Posterior vena cava (tissue), 2 donors: ENCODE results near the gene TRPV4. TPM values are rescaled to one million over a fixed set of nuclear protein-coding genes. Genes with fewer than 3 reads are reported as not detected.

ENCODE experiments used
- DNase-seq: peaks from one replicate; pipeline ENCODE4 v3.0.0-alpha.2; 2020; ENCODE audit warnings: low spot score
- intact Hi-C, 2 donors: fragments of 100-400 bp; cut with DNase I; formaldehyde crosslinking; loops; one replicate each; pipeline versions ENCODE4 v1.14.1 to v1.14.2; 2022 to 2023
- total RNA-seq, 2 donors: library from RNA; stranded (reverse); fragmentation: NEBNext Ultra II Directional; extraction: Animal tissue kit (Norgen Biotek cat#: 25700); gene quantifications; one replicate each; pipeline ENCODE4 v1.2.1, GENCODE V29; 2021
- donor health status: DM: yes; HTN: yes; CAD: no.
- donor health status: DM: yes; HTN: yes; CAD: no.

Gene TRPV4
- total RNA-seq, 2 donors from 2014 or later, result 1.1 to 2.0 TPM

DNA sequence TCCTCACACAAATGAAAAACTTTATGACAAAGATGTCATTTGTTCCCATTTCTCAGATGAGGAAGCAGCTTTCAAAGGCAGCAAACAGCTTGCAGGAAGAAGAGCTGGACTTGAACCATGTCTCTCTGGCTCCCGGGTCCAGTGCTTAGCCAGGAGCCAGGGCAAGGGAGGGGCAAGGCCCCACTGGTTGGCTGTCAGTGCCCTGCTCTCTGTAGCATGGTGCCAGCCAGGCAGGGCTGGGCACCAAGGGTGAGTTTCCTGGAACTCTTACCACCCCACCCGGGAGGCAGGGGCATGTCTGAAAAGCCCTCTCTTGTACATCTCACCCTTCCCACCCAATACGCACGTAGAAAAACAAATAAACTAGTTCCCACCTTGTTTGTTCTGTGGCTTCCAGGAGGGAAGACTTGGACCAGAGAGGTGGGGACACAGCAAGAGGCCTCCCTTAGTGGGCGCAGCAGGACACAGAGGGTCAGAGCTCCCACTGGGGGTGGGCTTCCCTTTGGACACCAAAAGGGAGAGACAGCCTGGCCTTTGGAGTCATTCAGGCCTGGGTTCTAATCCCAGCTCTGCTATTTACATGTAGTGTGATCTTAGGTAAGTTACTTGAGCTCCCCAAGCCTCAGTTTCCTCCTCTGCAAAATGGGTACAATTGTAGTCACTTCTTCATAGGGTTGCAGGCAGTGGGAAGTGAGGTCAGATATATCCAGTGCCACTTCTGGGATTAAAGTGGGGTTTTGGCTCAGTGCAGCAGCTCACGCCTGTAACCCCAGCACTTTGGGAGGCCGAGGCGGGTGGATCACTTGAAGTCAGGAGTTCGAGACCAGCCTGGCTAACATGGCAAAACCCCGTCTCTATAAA is 17.2 kb downstream of the TRPV4 start:
- no peak for DNase-seq
- intact Hi-C loops, result no loop called here

DNA sequence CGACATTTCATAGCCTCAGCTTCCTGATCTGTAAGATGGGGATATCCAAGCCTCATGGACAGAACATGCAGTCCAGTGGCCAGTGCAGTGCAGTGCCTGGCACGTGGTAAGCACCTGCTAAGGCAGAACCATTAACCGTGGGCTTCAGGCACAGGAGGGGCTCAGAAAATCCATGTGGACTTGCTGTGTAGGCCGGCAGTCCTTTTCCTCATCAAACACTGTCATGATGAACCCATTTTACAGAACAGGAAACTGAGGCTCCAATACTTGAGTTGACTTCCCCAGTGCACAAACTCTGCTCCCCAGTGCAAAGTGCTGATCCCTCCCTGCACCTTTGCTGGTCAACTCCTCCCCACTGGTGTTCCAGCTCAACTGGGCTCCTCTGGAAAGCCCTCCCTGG is 18.0 kb downstream of the TRPV4 start:
- DNase-seq, result no peak
- intact Hi-C loops, result no loop called here

DNA sequence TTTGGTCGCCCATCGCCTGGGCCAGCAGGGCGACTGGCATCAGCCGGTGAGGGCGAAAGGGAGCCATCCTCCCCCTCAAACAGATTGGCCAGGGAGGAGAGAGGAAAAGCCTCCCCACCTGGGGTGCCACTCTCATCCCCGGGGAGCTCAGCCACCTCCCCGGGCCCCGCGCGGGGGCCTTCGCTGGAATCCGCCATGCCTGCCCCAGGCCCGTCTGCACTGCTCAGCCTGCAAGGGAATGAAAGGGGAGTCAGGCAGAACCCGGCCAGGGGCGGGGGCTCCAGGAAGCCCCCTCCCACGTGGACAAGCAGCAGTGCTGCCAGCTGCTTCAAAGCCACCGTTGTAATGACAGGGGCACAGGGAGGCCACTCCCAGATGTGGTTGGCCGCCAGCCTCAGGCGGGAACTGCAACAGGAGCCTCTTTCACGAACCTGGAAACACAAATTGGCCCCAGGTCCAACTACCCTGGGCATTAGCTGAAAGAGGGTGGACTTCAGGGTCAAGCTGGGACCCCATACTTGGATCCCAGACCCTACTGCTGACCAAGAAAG is 18.5 kb downstream of the TRPV4 start:
- intact Hi-C loops, result no loop called here
- no peak for DNase-seq

DNA sequence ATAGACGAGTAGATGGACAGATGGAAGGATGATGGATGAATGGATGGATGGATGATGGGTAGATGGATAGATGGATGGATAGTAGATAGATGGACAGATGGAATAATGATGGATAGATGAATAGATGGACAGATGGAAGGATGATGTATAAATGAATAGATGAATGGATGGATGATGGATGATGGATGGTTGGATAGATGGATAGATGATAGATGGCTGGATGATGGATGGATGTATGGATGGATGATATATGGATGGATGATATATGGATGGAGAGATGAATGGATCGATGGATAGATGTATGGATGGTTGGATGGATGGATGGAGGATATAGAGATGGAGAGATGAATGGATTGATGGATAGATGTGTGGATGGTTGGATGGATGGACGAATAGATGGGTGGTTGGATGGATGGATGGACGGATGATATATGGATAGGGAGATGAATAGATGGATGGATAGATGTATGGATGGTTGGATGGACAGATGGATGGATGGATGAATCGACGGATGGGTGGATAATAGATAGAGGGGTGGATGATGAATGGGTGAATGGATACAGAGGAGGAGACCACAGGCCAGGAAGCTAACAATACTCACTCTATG is 19.3 kb downstream of the TRPV4 start:
- intact Hi-C loops, result no loop called here
- DNase-seq, result no peak

DNA sequence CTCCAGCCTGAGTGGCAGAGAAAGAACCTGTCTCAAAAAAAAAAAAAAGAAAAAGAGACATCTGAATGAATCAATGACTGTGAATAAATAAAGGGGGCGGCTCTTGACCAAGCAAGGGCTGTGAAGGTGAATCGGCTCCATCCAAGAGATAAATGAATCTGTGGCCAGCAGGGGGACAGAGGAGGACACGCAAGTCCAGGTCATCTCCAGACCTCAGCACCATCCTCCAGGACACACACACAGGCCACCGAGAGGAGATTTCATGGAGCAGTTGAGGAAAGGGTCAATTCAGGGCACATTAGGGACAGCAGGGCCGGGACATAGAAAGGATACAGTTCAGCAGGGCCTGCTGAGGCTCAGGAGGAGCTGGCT is 21.6 kb downstream of the TRPV4 start:
- no peak for DNase-seq
- intact Hi-C loops, result no loop called here

DNA sequence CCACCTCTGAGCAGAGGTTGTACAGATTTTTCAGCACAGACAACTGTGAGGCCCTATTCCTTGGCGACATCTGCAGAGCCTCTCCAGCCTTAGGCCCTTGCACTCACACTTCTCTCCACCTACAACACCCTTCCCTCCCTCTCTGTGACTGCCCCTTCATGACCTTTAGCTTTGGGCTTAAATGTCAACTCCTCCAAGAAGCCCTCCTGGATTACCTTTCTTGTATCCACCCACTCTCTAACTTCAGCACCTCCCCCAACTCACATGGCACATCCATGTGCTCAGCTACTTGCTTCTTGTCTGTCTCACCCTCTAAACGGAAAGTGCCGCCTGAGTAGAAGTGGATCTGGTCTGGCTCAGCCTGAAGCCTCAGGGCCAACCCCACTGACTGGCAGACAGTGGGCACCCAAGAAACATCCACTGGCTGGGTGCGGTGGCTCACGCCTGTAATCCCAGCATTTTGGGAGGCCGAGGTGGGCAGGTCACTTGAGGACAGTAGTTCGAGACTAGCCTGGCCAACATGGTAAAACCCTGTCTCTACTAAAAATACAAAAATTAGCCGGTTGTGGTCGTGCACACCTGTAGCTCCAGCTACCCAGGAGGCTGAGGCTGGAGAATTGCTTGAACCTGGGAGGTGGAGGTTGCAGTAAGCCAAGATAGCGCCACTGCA is 22.1 kb downstream of the TRPV4 start:
- intact Hi-C loops, result no loop called here
- DNase-seq, result no peak

DNA sequence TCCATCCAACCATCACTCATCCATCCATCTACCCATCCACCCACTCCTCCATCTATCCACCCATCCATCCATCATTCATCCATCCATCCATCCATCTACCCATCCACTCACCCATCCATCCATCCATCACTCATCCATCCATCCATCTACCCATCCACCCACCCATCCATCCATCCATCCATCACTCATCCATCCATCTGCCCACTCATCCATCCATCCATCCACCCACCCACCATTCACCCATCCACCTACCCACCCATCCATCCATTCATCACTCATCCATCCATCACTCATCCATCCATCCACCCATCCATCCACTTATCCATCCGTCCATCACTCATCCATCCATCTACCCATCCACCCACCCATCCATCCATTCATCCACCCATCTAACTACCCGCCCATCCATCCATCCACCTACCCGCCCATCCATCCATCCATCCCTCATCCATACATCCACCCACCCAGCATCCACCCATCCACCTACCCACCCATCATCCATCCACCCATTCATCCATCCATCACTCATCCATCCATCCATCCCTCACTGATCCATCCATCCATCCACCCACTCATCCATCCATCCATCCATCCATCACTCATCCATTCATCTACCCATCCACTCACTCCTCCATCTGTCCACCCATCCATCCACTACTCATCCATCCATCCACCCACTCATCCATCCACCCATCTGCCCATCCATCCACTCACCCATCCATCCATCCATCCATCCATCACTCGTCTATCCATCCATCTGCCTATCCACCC is 24.1 kb downstream of the TRPV4 start:
- intact Hi-C loops, result loop anchor here (10.0 kb wide), 2 partner anchors 66 to 76 kb away; partner anchors contain the start of gene GLTP (in 1 of the 2)
- DNase-seq, result no peak

DNA sequence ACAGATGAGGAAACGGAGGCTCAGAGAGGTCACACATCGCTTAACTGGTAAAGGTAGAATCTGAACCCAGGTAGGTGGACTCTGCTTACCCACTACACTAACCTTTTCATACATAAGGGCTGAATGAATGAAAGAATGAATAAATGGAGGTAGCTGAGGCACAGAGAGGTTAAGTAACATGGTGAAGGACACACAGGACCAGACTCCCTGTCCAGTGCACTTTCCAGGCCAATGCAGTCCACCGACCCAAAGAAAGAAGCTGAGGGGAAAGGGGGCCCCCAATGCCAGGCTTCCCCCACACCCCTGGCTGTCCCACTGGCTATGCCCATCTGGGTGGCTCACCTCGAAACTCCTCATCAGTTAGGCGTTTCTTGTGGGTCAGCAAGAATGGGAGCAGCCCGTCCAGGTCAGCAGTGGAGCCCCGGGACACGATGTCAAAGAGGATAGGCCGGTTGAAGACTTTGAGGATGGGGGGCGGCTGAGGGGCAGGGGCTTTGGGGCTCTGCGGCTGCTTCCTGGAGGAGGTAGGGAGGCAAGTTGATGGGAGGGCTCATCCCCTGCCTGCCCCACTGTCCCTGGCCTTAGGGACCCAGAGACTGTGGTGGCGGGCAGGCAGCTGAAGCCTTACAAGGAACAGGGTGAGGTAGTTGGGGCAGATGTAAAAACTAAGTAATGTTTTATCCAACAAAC is 25.1 kb downstream of the TRPV4 start:
- intact Hi-C loops, result loop anchor here (10.0 kb wide), 2 partner anchors 67 to 77 kb away; partner anchors contain the start of gene GLTP (in 1 of the 2)
- DNase-seq, result no peak

DNA sequence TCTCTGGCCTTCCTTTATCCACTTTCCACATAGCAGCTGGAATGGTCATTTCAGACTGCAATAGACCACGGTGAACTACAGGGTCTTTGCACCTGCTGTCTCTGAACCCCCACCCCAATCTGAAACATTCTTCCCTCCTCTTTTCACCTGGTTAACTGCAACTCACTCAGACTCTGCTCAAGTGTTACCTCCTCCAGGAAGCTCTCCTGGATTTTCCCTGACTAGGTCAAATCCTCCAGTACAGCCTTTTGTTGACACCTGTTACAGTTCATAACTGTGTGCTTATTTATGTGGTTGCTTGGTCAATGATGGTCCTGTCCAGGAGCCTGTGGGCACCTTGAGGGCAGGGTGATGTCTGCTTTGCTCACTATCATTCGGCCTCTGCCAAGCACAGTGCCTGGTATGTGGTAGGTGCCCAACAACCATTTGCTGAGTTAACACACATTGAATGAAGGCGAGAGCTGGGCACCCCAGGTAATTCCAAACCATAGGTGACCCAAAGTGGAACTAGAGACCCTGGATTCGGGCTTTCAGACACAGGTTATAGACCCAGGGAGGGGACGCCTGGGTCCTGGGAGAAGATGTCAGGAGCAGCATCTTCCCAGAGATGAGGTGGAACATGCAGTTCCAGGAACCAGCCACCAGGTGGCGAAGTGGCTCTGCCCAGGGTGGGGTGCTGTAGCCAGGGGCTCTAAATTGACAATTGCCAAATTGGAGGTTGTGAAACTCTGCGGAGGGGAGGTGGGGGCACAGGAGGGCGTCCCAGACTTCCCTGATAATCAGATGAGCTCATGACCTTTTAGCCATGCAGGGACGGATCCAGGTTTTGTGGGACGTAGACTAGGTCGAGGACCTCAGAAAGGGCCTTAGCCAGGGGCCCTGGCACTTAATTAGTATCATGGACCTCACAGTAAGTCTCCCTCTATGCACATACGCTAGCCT is 28.1 kb downstream of the TRPV4 start:
- DNase-seq, result peak; percentile 92
- intact Hi-C loops, result loop anchor here (10.0 kb wide), 2 partner anchors 70 to 80 kb away; partner anchors contain the start of gene GLTP (in 1 of the 2)

DNA sequence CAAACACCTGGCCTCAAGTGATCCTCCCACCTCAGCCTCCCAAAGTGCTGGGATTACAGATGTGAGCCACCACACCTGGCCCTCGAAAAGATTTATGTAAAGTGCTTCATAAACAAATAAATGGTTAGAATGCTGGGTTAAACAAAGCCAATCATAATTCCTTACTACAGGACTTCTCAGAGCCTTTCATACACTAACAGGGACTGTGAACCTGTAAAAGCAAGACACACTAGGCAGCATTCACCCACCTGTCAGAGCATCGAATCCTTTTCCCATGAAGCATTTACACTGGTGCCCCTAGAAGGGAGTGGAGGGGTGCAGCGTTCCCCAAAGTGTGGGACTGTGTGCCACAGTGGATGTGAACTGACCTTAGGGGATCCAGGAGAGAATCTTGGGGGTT is 29.5 kb downstream of the TRPV4 start:
- intact Hi-C loops, result loop anchor here (10.0 kb wide), 2 partner anchors 71 to 81 kb away; partner anchors contain the start of gene GLTP (in 1 of the 2)
- no peak for DNase-seq

DNA sequence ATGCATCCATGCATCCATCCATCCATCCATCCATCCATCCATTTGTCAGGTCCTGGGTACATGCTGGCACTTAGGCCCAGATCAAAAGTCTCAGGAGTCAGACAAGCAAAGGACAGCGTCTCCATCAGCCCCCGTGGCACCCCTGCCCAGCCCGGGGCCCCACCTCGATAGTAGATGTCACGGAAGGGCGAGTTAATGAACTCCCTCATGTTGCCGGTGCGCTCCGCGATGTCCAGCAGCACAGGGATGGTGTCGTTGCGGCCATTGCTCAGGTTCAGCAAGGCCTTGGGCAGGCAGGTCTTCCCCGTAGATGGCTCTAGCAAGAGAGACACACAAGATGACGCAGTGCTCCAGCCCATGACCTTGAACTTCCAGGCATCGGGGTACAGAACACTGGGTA is 30.4 kb downstream of the TRPV4 start:
- no peak for DNase-seq
- intact Hi-C loops, result loop anchor here (10.0 kb wide), 2 partner anchors 72 to 82 kb away; partner anchors contain the start of gene GLTP (in 1 of the 2)

DNA sequence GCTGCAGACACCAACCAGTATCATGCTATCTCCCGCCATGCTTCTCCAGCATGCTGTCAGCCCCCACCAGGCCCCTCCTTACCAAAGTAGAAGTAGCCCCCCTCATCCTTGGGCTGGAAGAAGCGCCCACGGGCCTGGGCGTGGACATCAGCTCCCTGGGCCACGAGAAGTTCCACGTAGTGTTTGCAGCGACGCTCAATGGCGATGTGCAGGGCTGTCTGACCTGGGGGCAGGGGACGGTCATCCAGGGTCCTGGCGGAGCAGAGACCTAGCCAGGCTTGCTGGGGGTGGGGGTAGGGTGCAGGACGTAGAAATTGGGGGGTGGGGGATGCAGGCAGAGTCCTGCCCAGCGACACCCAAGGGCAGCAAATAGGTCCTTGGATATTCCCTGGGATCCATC is 32.7 kb downstream of the TRPV4 start:
- no peak for DNase-seq
- intact Hi-C loops, result loop anchor here (10.0 kb wide), 2 partner anchors 74 to 84 kb away; partner anchors contain the start of gene GLTP (in 1 of the 2)

DNA sequence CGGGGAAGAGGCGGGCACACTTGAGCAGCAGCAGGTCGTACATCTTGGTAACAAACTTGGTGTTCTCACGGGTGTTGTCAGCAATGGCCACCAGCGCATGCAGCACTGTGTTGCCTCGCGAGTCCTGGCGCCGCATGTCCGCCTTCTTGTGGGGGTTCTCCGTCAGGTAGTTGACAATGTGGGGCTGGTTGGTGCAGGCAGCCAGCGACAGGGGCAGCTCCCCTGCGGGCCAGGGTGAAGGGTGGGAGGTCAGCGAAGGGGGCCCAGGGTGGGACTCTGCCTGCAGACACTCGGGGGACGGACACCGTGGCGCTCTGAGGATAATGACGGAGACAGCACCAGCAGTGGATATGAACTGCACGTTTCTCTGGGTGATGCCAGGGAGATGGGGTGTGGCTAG is 34.5 kb downstream of the TRPV4 start:
- DNase-seq, result no peak
- intact Hi-C loops, result no loop called here

DNA sequence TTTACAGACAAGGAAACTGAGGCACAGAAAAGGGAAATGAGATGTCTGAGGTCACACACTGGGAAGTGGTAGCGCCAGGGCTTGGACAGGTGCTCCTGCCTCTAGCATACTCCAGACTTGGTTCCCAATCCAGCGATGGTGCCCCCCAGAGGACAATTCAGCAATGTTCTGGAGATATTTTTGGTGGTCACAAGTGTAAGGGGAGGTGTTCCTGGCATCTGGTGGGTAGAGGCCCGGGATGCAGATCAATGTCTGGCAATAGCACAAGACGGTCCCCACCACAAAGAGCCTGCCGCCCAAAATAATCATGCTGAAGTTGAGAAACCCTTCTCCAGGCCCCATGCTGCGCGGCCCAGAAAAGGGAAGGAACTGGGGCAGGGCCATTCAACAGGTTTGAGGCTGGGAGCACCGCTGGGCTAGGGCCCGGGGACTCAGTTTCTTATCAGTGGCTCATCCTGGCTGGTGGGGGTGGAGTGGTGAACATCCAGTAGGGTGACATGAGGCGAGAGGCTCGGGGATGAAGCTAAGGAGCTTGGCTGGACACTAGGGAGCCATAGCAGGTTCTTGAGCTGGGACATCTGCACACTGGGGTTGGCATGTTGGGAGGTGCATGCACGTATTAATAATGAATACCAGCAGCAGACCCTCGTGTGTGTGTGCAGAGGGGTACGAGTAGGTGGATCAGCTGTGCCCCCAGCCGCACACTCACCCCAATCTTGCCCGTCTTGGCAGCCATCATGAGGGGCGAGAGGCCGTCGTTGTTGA is 35.1 kb downstream of the TRPV4 start:
- intact Hi-C loops, result no loop called here
- no peak for DNase-seq

DNA sequence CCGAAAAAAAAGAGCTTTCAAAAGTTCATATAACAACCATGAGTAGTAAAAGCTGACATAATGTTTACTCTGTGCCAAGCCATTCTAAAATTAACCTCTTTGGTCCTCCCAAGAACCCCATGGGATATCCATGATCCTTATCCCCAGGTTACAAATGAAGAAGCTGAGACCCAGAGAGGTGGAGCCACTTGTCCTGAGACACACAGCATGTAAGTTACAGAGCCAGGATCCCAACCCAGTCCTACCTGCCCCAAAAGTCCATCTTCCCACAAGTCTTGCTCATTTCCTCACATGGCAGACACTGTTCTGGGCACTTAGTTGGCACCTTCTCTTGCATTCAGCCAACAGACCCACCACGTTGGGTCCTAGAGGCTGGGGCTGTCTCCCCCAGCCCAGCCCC is 37.1 kb downstream of the TRPV4 start:
- intact Hi-C loops, result no loop called here
- DNase-seq, result no peak

DNA sequence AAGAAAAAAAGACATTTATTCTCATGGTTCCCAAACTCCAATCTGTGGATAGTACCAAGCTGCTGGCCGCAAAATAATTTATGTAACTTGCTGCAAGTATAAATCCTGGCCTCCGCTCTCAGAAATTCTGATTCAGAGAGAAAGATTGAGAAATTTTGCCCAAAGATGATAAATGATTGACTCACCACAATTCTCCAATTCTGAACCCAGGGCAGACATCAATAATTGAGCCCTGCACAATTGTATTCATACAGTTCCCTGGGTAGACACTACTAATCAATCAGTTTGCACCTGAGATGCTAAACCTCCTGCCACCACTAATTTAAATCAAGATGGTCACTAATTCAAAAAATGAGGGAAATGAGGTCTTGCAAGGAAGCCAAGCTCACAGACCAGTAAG is 38.2 kb downstream of the TRPV4 start:
- intact Hi-C loops, result no loop called here
- no peak for DNase-seq
